Ammon's horn (tissue), 1 donor: Measurements from ENCODE around the gene LGALS8.
"Not testable (repeated sequence)": the region's sequence is repeated elsewhere in the genome, so short reads cannot be mapped to it uniquely, and the experiment has no call there.

ENCODE experiments used
- DNase-seq: peaks from one replicate; pipeline ENCODE4 v3.0.0-alpha.2; 2016; ENCODE audit warnings: low spot score

The LGALS8 gene

DNA sequence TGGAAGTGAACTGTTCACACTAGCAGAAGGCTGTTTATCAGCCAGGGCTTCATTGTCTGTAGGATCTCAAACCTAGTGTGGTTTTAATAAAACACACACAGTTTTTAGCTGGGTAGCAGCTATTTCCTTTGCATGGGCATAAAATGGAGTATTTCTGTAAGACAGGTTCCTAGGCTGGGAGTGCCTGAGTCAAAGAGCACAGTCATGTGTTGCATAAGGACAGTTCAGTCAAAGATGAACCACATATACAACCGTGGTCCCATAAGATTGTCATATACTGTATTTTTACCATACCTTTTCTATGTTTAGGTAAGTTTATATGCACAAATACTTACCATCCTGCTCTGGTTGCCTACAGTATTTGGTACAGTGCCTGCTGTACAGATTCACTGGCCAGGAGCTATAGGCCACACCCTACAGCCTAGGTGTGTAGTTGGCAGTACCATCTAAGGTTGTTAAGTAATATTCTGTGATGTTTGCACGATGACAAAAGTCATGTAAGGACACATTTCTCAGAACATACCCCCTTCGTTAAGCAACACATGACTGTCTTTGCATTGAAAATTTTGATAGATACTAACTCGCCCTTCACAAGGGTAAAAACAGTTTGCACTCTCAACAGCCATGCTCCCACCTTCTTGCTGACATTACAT lies 17.2 kb downstream of the LGALS8 start:
- no peak for DNase-seq

DNA sequence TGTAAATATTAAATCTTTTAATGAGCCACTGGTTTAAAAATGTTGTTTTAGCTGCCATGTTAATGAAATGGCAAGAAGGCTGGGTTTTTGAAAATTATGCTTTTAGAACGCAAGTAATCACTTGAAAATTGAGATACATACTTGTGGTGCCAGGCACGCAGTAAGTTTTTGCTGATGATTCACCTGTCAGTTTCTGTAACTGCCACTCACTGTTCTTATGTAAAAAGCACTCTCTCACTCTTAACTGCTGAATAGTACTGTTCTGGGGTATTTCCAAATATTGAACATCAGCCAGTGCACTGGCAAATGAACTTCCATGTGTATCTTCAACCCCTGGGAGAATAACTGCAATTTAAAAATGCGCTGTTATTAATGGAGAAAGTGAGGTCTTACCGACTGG lies 17.9 kb downstream of the LGALS8 start:
- DNase-seq = no peak

DNA sequence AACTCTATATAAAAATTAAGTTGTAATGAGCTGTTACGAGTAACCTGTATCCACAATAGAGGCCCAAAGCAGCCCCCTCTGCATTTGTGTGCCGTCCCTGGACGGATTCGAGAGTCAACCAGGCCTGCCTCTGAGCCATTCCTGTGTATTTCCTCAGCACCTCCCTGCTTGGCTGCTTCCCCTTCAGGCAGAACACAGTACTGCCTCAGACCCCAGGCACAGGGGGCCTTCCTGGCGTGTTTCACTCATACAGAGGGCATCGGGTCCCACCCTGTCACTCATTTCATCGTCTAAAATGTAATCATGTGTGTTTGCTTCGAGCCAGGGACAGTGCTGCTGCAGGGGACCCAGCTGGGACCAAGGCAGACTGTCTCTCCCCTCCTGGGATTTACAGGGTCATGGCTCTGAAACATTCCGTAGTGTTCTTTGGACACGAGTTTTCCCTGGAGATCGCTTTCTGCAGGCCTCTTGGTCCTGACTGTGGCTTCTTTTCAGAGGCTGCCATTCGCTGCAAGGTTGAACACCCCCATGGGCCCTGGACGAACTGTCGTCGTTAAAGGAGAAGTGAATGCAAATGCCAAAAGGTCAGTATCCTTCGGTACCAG lies 19.4 kb downstream of the LGALS8 start:
- DNase-seq = no peak

DNA sequence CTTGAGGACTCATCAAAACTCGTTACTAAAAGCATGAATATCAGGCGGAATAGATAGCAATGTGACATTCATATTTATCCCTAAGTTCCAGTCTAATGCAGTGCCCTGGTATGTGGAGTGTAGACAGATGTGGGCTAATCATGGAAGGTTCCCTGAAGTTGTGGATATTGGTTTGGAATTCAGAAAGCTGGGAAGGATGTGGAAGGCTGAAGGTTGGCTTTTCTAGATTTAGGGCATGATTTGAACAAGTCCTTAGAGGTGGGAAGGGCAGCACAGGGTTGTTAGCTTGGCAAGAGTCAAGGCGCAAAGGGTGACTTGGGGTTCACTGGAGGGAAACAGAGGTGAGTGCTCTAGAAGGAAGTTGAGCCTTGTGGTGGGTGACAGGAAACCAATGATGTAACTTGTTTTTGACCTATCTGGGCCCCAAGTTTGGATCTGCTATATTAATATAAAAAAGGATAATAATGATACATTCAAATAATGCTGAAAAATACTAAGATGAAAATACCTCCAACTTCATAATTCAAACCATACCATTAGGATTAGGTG lies 21.9 kb downstream of the LGALS8 start:
- DNase-seq = no peak

DNA sequence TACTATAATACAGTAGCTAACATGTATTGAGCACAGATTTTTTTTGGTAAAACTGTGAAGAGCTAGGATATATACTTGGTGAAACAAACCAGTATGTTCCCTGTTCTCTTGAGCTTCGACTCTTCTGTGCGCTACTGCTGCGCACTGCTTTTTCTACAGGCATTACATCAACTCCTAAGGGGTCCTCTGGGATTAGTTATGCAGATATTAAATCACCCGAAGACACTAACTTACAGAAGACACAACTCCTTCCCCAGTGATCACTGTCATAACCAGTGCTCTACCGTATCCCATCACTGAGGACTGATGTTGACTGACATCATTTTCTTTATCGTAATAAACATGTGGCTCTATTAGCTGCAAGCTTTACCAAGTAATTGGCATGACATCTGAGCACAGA lies 24.7 kb downstream of the LGALS8 start:
- no peak for DNase-seq

DNA sequence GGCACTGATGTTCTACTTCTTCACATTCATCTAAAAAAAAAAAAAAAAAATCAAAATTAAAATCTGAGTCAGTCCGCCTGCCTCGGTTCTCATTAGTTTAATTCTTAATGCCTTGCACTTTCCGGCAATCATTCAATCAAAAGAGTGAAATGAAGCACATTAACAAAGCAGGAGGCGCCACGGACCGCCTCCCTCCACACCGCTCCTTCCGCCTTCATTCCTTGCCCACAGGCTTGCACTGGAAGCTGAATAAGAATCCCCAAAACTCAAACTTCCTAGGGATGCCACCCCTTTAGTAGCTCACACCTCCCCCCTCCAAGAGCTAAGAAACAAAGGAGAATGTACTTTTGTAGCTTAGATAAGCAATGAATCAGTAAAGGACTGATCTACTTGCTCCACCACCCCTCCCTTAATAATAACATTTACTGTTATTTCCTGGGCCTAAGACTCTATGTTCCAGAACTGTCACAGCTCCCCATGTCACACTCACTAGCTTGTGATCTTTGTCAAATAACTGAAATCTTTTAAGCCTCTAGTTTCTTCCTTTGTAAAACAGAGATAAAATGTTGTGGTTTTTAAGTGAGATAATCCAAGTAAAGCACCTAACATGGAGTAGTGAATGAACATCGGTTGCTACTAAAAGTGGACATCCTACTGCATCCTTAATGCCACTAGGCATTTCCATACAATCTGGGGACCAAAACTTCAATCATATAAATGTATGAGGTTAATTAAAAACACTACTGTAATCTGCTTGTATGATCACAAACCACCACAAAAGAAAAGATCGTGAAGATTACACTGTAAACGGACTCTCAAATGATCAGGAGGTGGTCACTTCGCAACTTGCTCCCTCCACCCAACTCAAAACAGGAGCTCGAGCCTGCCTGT lies 27.4 kb downstream of the LGALS8 start:
- no peak for DNase-seq

DNA sequence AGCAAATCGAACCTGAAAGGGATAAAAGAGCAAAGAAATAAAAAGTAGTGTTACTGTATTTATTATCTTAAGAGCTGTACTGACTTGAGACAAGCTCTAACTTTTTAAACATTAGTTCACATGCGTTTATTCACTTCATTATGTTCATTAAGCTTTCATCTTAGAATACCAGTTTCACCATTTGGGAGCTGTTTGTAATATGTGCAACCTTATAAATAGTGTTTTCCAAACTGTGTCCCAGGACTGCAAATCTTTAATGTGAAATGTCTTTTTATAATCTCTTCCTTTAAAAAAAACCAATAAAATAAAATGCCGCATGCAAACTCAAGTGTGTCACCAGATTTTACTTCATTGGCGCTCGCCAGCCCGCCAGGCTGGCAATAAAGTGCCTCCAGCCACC lies 28.3 kb downstream of the LGALS8 start:
- DNase-seq = no peak

DNA sequence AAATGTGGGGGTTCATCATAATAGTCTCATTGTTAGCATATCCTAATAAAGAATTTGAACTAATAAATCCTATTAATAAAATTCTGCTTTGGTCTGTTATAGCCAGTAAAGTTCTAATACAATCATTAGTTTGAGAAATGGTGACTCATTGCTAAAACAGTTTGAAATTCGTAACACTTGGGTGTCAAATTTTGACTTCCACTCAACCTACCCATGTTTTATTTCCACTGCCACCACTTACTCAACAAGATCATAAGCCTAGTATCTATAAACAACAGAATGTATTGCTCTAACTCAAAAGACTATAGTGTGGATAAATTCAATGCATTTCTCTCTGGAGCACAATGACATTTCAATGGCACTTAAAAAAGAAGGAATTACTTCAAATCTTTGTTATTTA lies 29.1 kb downstream of the LGALS8 start:
- no peak for DNase-seq

DNA sequence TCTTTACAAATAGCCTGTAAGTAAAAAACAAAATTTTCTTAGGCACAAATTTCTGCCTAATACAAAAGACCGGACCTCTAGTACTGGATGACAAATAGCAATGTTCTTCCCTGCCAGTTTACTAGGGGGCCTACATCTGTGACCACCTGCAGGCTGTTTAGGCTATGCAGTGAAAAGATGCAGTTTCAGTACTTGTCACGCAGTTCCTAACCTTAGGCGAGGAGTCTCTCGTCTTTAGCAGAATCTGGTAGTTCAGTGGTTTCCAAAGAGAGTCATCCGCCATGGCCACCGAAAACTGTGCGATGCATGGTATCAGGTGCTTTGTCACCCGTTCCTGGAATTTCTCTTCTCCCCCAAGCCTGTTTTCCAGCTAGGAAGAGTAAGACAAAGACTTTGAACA lies 29.6 kb downstream of the LGALS8 start:
- no peak for DNase-seq

DNA sequence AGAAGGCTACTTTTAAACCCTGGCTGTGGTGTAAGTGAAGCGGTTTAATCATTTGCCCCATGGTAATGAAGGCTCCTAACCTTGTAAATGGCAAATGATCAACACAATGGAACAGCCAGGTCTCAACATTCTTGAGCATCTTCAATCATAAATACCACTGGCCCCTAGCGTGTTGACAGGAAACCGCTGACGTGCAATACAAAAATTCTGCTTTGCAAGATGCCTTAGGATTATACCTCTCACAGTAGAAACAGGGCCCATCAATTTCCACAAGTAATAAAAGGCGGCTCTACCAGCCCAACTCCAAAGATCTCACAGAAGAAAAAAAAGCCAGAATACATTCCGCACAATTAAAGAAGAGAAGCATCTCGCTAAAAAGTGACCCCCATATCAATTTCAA lies 32.8 kb downstream of the LGALS8 start:
- DNase-seq = no peak

DNA sequence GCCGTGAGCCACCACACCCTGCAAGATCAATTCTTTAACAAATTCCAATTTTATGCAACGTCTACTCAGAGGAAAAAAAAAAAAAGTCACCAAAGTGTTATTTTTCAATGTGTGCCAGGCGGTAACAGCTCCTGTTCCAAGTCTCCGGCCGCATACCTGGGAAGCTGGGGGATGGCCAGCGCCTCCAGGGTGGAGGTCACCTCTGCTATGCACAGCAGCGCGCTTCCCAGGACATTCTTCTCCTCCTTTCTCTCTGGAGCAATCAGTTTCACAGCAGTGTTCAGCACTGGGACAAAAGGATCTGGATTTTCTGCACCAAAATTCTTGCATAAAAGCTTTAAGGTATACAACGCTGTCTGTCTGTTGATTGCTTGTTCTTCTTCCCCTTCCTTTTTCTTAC lies 34.3 kb downstream of the LGALS8 start:
- no peak for DNase-seq

DNA sequence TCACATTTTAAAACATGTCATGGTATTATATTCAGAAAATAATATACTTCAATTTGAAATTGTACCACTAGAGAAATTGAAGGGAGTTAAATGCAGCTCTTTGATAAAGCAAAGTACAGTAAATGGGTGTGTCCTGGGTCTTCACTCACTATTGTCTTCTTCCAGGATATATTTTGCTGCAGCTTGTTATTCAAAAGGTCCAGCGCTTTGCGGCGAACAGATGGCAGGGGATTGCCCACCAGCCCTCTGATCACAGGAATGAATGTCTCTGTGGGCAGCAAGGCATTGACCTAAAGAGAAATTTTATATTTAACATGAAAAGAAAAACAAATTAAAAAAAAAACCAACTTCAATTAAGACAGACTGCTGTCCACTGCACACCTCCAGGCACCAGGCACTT lies 35.1 kb downstream of the LGALS8 start:
- no peak for DNase-seq

DNA sequence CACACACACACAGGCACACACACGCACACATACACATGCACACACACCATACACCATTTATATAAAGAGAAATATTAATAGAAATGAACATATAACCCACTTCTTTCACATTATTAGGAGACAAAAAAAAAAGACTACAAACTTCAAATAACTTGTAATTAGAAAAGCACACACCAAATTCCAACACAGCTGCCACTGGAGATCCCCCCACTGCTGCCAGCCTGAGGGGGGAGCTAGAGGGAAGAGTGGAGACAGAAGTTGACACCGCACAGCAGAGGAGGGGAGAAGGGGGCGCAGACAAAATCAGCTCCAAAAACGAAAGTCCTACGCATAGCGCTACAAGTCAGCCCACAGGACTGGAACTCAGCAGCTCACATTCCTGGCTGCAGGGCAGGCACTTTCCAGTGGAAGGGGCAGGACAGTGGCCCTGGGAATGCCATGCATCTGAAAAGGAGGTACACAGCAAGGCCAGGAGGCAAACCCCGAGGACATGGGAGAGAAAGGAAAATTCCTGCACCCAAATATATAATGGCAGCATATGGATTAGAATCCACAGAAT lies 36.5 kb downstream of the LGALS8 start:
- no peak for DNase-seq

DNA sequence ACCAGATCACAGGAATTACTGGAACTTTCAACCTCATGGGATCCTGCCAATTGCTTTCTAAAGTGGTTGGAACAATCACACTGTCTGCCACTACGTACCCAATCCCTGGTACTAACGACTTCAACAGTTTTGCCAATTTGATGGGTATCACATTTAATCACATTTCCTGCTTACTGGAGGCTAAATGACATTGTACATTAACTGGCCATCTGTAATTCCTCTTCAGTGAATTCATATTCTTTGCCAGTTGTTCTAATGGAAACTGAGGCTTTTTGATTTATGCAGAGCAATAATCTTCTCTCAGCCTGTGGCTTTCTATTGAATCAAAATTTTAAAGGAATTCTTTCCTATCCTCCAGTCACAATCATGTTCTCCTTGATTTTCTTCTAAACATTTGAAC lies 38.2 kb downstream of the LGALS8 start:
- no peak for DNase-seq

DNA sequence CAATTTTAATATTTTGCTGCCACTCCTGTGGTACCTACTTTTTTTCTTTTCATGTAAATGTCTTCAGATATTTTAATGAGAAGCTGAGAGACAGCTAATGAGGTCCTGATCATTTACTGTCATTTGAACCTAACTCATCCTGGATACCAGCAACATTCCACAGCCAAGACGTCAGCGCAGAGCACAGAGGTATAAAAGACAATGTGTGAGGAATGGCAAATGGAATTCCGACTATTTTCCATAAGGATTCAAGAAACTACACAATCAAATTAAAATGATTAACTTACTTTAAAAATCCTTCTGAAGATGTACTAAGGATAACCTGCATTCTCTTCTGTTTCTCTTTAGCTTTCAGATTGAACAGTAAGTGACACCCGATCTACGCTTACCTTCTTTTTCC lies 41.7 kb downstream of the LGALS8 start:
- DNase-seq = no peak

DNA sequence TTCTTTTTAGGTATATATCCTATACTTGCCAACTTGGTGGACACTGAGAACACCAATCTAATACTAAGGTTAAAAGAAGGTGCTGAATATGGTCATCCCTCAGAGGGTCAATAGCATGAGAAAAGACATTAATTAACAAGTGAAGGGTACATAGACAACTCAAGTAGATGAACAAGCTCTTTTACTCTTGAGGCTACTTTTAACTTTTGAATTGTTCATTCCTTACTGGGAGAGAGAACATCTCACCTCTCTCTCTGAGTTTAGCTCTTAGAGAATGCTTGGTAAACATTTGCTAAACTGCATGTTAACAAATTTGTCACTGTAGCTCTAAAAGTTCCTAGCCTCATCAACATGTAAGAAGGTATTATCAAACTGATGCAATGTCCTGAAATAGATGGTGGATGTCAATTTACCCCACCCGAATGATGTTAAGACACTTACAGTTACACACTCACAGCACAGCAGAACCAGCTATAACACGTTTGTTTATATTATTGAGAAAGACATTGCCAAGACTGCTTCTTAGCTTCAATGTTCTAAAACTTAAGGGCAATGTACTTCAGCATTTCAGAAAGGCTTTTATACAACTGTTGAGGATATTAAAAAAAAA lies 44.6 kb downstream of the LGALS8 start:
- no peak for DNase-seq

DNA sequence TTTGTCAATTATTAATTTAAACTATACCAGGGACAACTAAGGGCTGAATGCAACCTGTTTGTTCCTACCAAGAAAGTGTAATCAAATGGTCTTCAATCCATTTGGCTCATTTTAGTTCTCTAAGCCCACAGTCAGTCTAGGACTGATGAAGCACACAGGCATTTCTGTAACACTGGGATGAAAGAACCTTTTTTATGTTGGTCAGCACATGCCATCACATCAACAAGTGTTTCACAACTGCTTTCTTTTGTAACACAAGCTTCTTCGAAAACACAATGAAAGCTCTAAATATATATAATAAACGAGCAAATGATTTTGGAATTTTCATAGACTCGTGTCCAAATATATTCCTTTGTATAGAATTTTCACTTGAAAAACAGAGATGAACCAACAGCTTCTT lies 51.7 kb downstream of the LGALS8 start:
- DNase-seq = peak; percentile 28

DNA sequence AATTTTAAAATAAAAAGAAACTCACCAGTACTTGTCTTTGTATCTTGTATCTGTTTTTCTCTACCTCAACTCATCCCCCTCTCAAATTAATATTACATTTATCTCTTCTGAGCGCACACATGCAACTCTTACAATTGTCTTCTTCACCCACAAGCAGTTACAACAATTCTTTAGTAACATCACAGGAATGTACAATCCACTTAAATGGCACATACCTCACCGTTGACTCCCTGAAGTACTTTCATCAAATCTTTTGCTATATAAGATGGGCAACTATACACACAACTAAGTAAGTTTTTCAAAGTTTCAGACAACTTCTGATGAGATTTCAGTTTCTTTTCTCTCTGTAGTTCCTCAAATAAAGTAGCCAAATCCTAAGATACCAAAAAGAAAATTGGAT lies 52.2 kb downstream of the LGALS8 start:
- no peak for DNase-seq

DNA sequence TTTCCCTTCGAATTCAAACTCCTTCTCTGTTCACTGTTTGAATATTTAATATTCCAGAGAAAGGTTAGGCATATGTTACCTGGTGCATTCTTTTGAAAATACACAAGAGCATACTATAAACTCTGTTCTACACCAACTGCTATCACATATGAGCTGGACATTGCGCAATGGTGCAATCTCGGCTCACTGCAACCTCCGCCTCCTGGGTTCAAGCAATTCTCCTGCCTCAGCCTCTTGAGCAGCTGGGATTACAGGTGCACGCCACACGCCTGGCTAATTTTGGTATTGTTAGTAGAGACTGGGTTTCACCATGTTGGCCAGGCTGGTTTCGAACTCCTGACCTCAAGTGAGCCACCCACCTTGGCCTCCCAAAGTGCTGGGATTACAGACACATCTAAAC lies 53.3 kb downstream of the LGALS8 start:
- DNase-seq = not testable (repeated sequence)

DNA sequence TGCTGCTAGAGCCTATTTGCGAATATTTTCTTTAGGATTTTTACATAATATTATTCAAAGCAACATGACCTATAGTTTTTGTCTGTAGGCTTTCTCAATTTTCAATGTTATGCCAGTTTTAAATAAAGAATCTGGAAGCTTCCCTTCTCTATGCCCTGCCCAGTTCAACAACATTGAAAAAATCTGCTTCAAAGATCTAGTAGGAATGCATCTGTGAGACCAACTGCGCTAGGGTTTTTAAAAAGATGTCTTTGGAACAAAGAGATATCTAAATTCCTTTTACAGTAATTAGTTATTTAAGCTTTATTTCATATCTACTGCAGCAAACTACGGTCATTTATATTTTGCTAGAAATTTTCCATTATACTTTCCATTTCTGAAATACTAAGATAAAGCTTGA lies 54.9 kb downstream of the LGALS8 start:
- DNase-seq = no peak

DNA sequence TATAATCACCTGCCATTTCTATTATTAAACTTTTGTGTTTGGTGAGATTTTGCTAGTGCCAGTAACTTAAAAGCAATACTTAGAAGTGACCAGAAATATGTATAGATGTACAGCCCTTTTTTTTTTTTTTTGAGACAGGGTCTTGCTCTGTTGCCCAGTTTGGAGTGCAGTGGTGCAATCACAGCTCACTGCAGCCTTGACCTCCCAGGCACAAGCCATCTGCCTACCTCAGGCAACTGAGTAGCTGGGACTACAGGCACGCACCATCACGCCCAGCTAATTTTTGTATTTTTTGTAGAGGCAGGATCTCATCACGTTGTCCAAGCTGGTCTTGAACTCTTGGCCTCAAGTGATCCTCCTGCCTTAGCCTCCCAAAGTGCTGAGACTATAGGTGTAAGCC lies 56.6 kb downstream of the LGALS8 start:
- not testable (repeated sequence) for DNase-seq

DNA sequence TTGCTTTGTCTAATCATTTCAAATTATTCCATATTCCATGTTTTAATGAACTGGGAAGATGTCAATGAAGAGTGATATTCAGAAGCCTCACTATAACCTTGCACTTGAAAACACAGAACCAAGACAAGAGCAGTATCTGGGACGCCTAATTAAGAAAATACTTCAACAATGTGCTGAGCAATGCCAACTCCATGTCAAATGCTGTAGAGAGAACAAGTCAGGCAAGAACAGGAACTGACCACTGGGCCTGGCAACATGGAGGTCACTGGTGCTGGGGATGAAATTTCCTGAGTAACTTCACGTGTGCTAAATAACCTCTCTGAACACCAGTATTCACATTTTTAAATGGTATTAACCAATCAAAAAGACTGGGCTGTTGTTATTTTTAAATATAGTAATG lies 57.7 kb downstream of the LGALS8 start:
- no peak for DNase-seq
